AG04450 (cell line): ENCODE results near the gene IDS. TPM values are rescaled to one million over a fixed set of nuclear protein-coding genes. Genes with fewer than 3 reads are reported as not detected.
"Not testable (repeated sequence)": the region's sequence is repeated elsewhere in the genome, so short reads cannot be mapped to it uniquely, and the experiment has no call there.

Source experiments
- CTCF ChIA-PET: fragments of 300-600, 350-600 bp; formaldehyde crosslinking; extraction: SDS; loops from one replicate; lab custom pipeline; 2022; ENCODE audit warnings: antibody characterized with exemption, inconsistent platforms; lab: Charles Lee
- POLR2A ChIA-PET: fragments of 350-600 bp; formaldehyde crosslinking; extraction: SDS; loops from one replicate; lab custom pipeline; 2021; ENCODE audit warnings: antibody characterized with exemption, inconsistent platforms; lab: Yijun Ruan, JAX
- DNase-seq: peaks from one replicate; pipeline ENCODE4 v3.0.0-alpha.2; 2011; ENCODE audit warnings: low read depth, low spot score
- H3K27ac ChIP-seq: one replicate; pipeline ENCODE4 v1.5.1; 2012; ENCODE audit warnings: low read depth, low read length, control low read depth
- H3K27me3 ChIP-seq: one replicate; pipeline ENCODE4 v1.6.0; 2012; ENCODE audit warnings: low read length; ENCODE audit not compliant: control insufficient read depth, insufficient read depth
- H3K4me3 ChIP-seq: 2 replicates; pipeline ENCODE4 v1.5.1; 2011; ENCODE audit warnings: mild to moderate bottlenecking, low read depth, low read length, control low read depth
- H3K9me3 ChIP-seq: 2 replicates; pipeline ENCODE4 v1.5.1; 2012; ENCODE audit warnings: low read length; ENCODE audit not compliant: control insufficient read depth, insufficient read depth
- CTCF ChIP-seq: IDR thresholded peaks from 2 replicates; pipeline ENCODE4 v1.5.1; 2011; ENCODE audit warnings: low read depth, low read length, control low read depth, inconsistent platforms
- polyA plus RNA-seq: library from polyadenylated mRNA; depleted of rRNA; stranded (reverse); fragments of >200 nt; gene quantifications from 2 replicates; pipeline ENCODE4 v1.2.3, GENCODE V29; 2011

The IDS gene
- polyA plus RNA-seq, 1 experiment = 75.7 TPM

- no peak for TF ChIP-seq CTCF
- Histone ChIP-seq H3K27me3 (no peaks in the 10 kb centered on the region), H3K9me3 (no peaks in the 10 kb centered on the region), H3K4me3 (no peak overlapping the region), H3K27ac (no peak overlapping the region)
- CTCF ChIA-PET = interaction anchor here (1.5 to 2.6 kb wide), 2 partner anchors 10 to 12 kb away, joined by 3 to 22 read pairs; no protein-coding TSS in a partner anchor
- POLR2A ChIA-PET = no interaction called here
- no peak for DNase-seq
These were observed 17.8 kb upstream of the IDS start for GRCh38 chrX:149522916-149523315.

- no peak overlapping the region for H3K27ac ChIP-seq
- no peak for TF ChIP-seq CTCF
- DNase-seq = no peak
- H3K4me3 ChIP-seq = no peak overlapping the region
- POLR2A ChIA-PET = no interaction called here
- H3K9me3 ChIP-seq = no peaks in the 10 kb centered on the region
- H3K27me3 ChIP-seq = peaks cover 4% of the 10 kb centered on the region
- CTCF ChIA-PET = interaction anchor here (2.6 kb wide), 1 partner anchor 9 kb away, joined by 22 read pairs; no protein-coding TSS in a partner anchor
These were observed 16.3 kb upstream of the IDS start for GRCh38 chrX:149521438-149521837.

- CTCF ChIA-PET = interaction anchor here (2.6 kb wide), 1 partner anchor 8 kb away, joined by 22 read pairs; no protein-coding TSS in a partner anchor
- H3K27ac ChIP-seq, POLR2A ChIA-PET, H3K27me3 ChIP-seq, H3K9me3 ChIP-seq, H3K4me3 ChIP-seq, DNase-seq: not testable (repeated sequence)
These were observed 15.7 kb upstream of the IDS start for GRCh38 chrX:149520636-149521277.

- peaks cover 5% of the 10 kb centered on the region for H3K27me3 ChIP-seq
- CTCF ChIA-PET = no interaction called here
These were observed 13.1 kb upstream of the IDS start for GRCh38 chrX:149518236-149518635.

GRCh38 chrX:149517308-149517707 is 12.2 kb upstream of the IDS start:
- ChIA-PET CTCF (no interaction called here), POLR2A (no interaction called here)
- TF ChIP-seq CTCF = no peak
- Histone ChIP-seq H3K27ac (no peak overlapping the region), H3K4me3 (no peak overlapping the region), H3K9me3 (no peaks in the 10 kb centered on the region), H3K27me3 (peaks cover 5% of the 10 kb centered on the region)
- no peak for DNase-seq

More at GRCh38 chrX:149518236-149518635, 13.1 kb upstream of the IDS start:
- H3K4me3 ChIP-seq = no peak overlapping the region
- no peak for TF ChIP-seq CTCF
- H3K9me3 ChIP-seq = no peaks in the 10 kb centered on the region
- no peak overlapping the region for H3K27ac ChIP-seq
- POLR2A ChIA-PET = no interaction called here
- DNase-seq = no peak
